ENCODE results near the gene TP53AIP1. TPM values are rescaled to one million over a fixed set of nuclear protein-coding genes. Genes with fewer than 3 reads are reported as not detected.

Gene TP53AIP1
- total and polyA plus RNA-seq, 2 of the 8 experiments (the other 6 are each of a cell fraction or from before 2014, with no cell fraction given) = 0.03 TPM; not detected in 1

DNA sequence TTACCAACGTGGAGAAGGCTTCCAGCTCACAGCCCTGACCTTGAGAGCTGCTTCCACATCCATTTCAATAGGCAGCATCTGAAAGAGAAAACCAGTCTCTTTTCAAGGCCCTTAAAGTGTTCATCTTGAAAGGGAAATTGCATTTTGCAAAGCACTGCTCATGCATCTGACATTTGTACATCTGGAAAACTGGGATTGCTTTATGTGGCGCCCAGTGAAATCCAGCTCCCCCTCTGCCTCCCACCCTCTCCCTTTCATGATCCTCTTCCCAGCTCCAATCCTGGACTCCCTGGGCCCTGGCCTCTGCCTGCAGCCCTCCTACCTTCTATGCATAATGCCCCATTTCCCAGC, 17.4 kb downstream of the TP53AIP1 start:
- H2BK20ac ChIP-seq (ENCODE audit: low read length) = no peak overlapping the region
- 49% methylated on average over 2 of the region's 2 CpGs; no CpG with 5 or more reads in 1 of the 2 experiments for WGBS, 2 experiments (ENCODE audit: extremely low coverage in 1 of 2, insufficient coverage in 1 of 2, insufficient read length in 1 of 2, insufficient replicate concordance in 2 of 2, low coverage in 1 of 2, low lambda C conversion rate in 2 of 2, missing lambda C conversion rate in 1 of 2)
- no peak overlapping the region for H3K14ac ChIP-seq (ENCODE audit: insufficient read length)
- no peaks in the 10 kb centered on the region for H3K79me2 ChIP-seq (ENCODE audit: control insufficient read depth in 1 of 2, insufficient read depth in 2 of 2, low read length in 2 of 2)
- H2BK12ac ChIP-seq (ENCODE audit: low read depth, low read length) = no peak overlapping the region
- no peaks in the 10 kb centered on the region for H4K20me1 ChIP-seq (replicated peaks in 1 of 2; ENCODE audit: control insufficient read depth in 1 of 2, insufficient read depth in 2 of 2, low read length in 2 of 2)
- H3K36me3 ChIP-seq (ENCODE audit: control insufficient read depth in 2 of 4, insufficient read depth in 4 of 4, low read length in 3 of 4) = no peaks in the 10 kb centered on the region
- H3K27me3 ChIP-seq (replicated peaks in 1 of 4; ENCODE audit: control insufficient read depth in 3 of 4, extremely low read depth in 1 of 4, insufficient read depth in 3 of 4, low read length in 3 of 4) = peaks cover 2 to 42% (median 30%) of the 10 kb centered on the region in 4 experiments
- FAIRE-seq (no peak), DNase-seq (ENCODE audit: low read depth in 1 of 2, low spot score in 2 of 2) (no peak)
- H3K9ac ChIP-seq (replicated peaks in 1 of 4; ENCODE audit: extremely low read depth in 1 of 4, low read depth in 3 of 4, low read length in 3 of 4) = no peak overlapping the region
- H3K23ac ChIP-seq (ENCODE audit: insufficient read length) = no peak overlapping the region
- peak overlapping the region; percentile 30; the same call in 1 of the 2 replicates for H4K8ac ChIP-seq (ENCODE audit: extremely low read depth, insufficient read depth, low read length)
- no peak overlapping the region for H2AFZ ChIP-seq (ENCODE audit: low read length)
- no peaks in the 10 kb centered on the region for H3K79me1 ChIP-seq (ENCODE audit: low read depth, low read length)
- CTCF ChIA-PET (ENCODE audit: partially characterized antibody) = interaction anchor here (0.8 to 7.8 kb wide), 14 partner anchors 8 to 793 kb away, joined by 3 to 77 read pairs (median 4); no protein-coding TSS in a partner anchor
- H2BK15ac ChIP-seq (ENCODE audit: low read length) = no peak overlapping the region
- TF ChIP-seq CHD1 (IDR thresholded peaks at IDR 0.05; ENCODE audit: low read depth, low read length) (no peak), POLR2AphosphoS5 (IDR thresholded peaks at IDR 0.05; ENCODE audit: low read depth, low read length) (no peak)
- TF ChIP-seq, protein P1, sequence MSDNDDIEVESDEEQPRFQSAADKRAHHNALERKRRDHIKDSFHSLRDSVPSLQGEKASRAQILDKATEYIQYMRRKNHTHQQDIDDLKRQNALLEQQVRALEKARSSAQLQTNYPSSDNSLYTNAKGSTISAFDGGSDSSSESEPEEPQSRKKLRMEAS (IDR thresholded peaks at IDR 0.05) = no peak
- TF ChIP-seq, protein P2, sequence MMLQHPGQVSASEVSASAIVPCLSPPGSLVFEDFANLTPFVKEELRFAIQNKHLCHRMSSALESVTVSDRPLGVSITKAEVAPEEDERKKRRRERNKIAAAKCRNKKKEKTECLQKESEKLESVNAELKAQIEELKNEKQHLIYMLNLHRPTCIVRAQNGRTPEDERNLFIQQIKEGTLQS (IDR thresholded peaks at IDR 0.05; ENCODE audit: insufficient read depth, low read depth, low read length) = no peak
- H3K18ac ChIP-seq (ENCODE audit: extremely low read depth, low read length) = no peak overlapping the region
- H3K4ac ChIP-seq (replicated peaks; ENCODE audit: insufficient read length, low read depth, low read length) = no peak overlapping the region
- H3K9me3 ChIP-seq (ENCODE audit: insufficient read depth in 2 of 2, low read depth in 1 of 2, low read length in 1 of 2) = no peaks in the 10 kb centered on the region
- H3K27ac ChIP-seq (ENCODE audit: low read depth, low read length) = no peak overlapping the region
- H3K56ac ChIP-seq (replicated peaks; ENCODE audit: insufficient read length, low read depth, low read length) = no peak overlapping the region
- H3K23me2 ChIP-seq (ENCODE audit: low read depth, low read length) = no peaks in the 10 kb centered on the region
- peaks cover 5 to 41% (median 17%) of the 10 kb centered on the region in 4 experiments for H3K4me1 ChIP-seq (replicated peaks in 1 of 4; ENCODE audit: control insufficient read depth in 3 of 4, insufficient read depth in 4 of 4, low read length in 3 of 4)
- H4K5ac ChIP-seq (ENCODE audit: insufficient read length, low read depth, low read length) = no peak overlapping the region
- H2BK120ac ChIP-seq (replicated peaks; ENCODE audit: low read depth, low read length) = no peak overlapping the region
- no peak overlapping the region for H3K4me3 ChIP-seq (ENCODE audit: extremely low read depth in 1 of 4, insufficient read depth in 2 of 4, low read depth in 3 of 4, low read length in 4 of 4)
- POLR2A ChIA-PET (ENCODE audit: partially characterized antibody) = no interaction called here
- H2AK5ac ChIP-seq (ENCODE audit: low read depth, low read length) = no peak overlapping the region
- H2BK5ac ChIP-seq (ENCODE audit: low read depth, low read length) = no peak overlapping the region
- no peak overlapping the region for H3K4me2 ChIP-seq (ENCODE audit: insufficient read depth in 1 of 2, low read depth in 2 of 2, low read length in 2 of 2)
- no peak overlapping the region for H4K91ac ChIP-seq (replicated peaks; ENCODE audit: insufficient read length, low read length)

All from H1 (cell line).